Thyroid gland (tissue), 4 donors: Measurements from ENCODE around the gene ALAS2. TPM values are rescaled to one million over a fixed set of nuclear protein-coding genes. Genes with fewer than 3 reads are reported as not detected.

Source experiments
- DNase-seq, 2 donors: peaks; one replicate each; pipeline ENCODE4 v3.0.0-alpha.2; 2019
- H3K27ac ChIP-seq, 3 donors: fragments of 200-600 bp; sonication (generic); 1 replicate in 2 of 3; 2 replicates in 1 of 3; pipeline ENCODE4 v1.5.1; 2016 to 2019; ENCODE audit warnings: mild to moderate bottlenecking in 1 of 3, moderate library complexity in 1 of 3
- H3K27me3 ChIP-seq: fragments of 200-600 bp; sonication (generic); one replicate; pipeline ENCODE4 v1.5.1; 2019
- H3K36me3 ChIP-seq, 2 donors: fragments of 200-600 bp; sonication (generic); one replicate each; pipeline ENCODE4 v1.5.1; 2016 to 2019
- H3K4me1 ChIP-seq, 2 donors: fragments of 200-600 bp; sonication (generic); one replicate each; pipeline ENCODE4 v1.5.1; 2017 to 2019
- H3K4me3 ChIP-seq, 3 donors: fragments of 200-600 bp; sonication (generic); replicated peaks in 1 of 3; 1 replicate in 2 of 3; 2 replicates in 1 of 3; pipeline ENCODE4 v1.5.1; 2016; ENCODE audit warnings: mild to moderate bottlenecking in 1 of 3
- H3K9me3 ChIP-seq: fragments of 200-600 bp; sonication (generic); one replicate; pipeline ENCODE4 v1.5.1; 2017
- CTCF ChIP-seq, 6 experiments: fragments of 200-600 bp in 3 of 6; fragments of 450-650 bp in 3 of 6; sonication (generic) in 3 of 6; IDR thresholded peaks; one replicate each; pipeline ENCODE4 v1.5.1; 2016 to 2019; ENCODE audit warnings: antibody characterized with exemption in 6 of 6, mild to moderate bottlenecking in 2 of 6, inconsistent platforms in 1 of 6, moderate library complexity in 1 of 6
- POLR2A ChIP-seq, 2 donors: fragments of 450-650 bp; IDR thresholded peaks; one replicate each; pipeline ENCODE4 v1.6.1; 2017; ENCODE audit warnings: antibody characterized with exemption in 2 of 2, mild to moderate bottlenecking in 2 of 2, moderate library complexity in 1 of 2
- WGBS, 2 donors: methylation state at CpG; one replicate each; pipeline ENCODE4 v1.1.5; 2017; 5-methylcytosine and 5-hydroxymethylcytosine counted together
- intact Hi-C: fragments of 100-400 bp; cut with DNase I; formaldehyde crosslinking; loops from one replicate; pipeline ENCODE4 v1.15.1; 2023
- total RNA-seq, 4 donors: library from RNA; depleted of rRNA; stranded (reverse); fragments of >200 nt; gene quantifications; one replicate each; pipeline ENCODE4 v1.2.3, GENCODE V29; 2016

ALAS2 gene
- total RNA-seq, 4 donors from 2014 or later: not detected

- no peaks in the 10 kb centered on the region for H3K4me1 ChIP-seq
- no peaks in the 10 kb centered on the region for H3K36me3 ChIP-seq
- H3K27ac ChIP-seq: no peak overlapping the region
- 100% methylated on average over 4 of the region's 4 CpGs; no CpG with 5 or more reads in 1 of the 2 donors for WGBS, 2 donors
- intact Hi-C loops: no loop called here
- H3K4me3 ChIP-seq: no peak overlapping the region
- DNase-seq: no peak
- TF ChIP-seq POLR2A (IDR thresholded peaks at IDR 0.05) (no peak), CTCF (IDR thresholded peaks at IDR 0.05) (no peak)
- no peaks in the 10 kb centered on the region for H3K9me3 ChIP-seq
- no peaks in the 10 kb centered on the region for H3K27me3 ChIP-seq
These were observed 15.9 kb downstream of the ALAS2 start for GRCh38 chrX:55014897-55015299.

- Histone ChIP-seq H3K36me3 (no peaks in the 10 kb centered on the region), H3K9me3 (no peaks in the 10 kb centered on the region), H3K4me3 (no peak overlapping the region), H3K27me3 (no peaks in the 10 kb centered on the region), H3K4me1 (no peaks in the 10 kb centered on the region), H3K27ac (no peak overlapping the region)
- DNase-seq: no peak
- intact Hi-C loops: no loop called here
- TF ChIP-seq POLR2A (IDR thresholded peaks at IDR 0.05) (no peak), CTCF (IDR thresholded peaks at IDR 0.05) (peak in 1 of 6 experiments; percentile 14)
- WGBS, 2 donors: 30 to 45% methylated on average over 2 of the region's 2 CpGs
These were observed 19.5 kb downstream of the ALAS2 start for GRCh38 chrX:55011294-55011693.

- TF ChIP-seq POLR2A (IDR thresholded peaks at IDR 0.05) (no peak), CTCF (IDR thresholded peaks at IDR 0.05) (no peak)
- Histone ChIP-seq H3K36me3 (peaks cover 0 to 9% of the 10 kb centered on the region in 2 donors), H3K9me3 (no peaks in the 10 kb centered on the region), H3K4me3 (no peak overlapping the region), H3K4me1 (no peaks in the 10 kb centered on the region), H3K27me3 (no peaks in the 10 kb centered on the region), H3K27ac (no peak overlapping the region)
- DNase-seq: no peak
- 66 to 70% methylated on average over 6 to 8 of the region's 9 CpGs for WGBS, 2 donors
- intact Hi-C loops: loop anchor here (10.0 kb wide), 1 partner anchor 194 kb away; no protein-coding TSS in a partner anchor
These were observed 22.0 kb downstream of the ALAS2 start for GRCh38 chrX:55008571-55009358.

- H3K4me1 ChIP-seq: no peaks in the 10 kb centered on the region
- no peak overlapping the region for H3K27ac ChIP-seq
- H3K27me3 ChIP-seq: no peaks in the 10 kb centered on the region
- intact Hi-C loops: loop anchor here (10.0 kb wide), 1 partner anchor 193 kb away; no protein-coding TSS in a partner anchor
- no peak overlapping the region for H3K4me3 ChIP-seq
- peaks cover 0 to 9% of the 10 kb centered on the region in 2 donors for H3K36me3 ChIP-seq
- no peak for TF ChIP-seq CTCF (IDR thresholded peaks at IDR 0.05)
- no peak for TF ChIP-seq POLR2A (IDR thresholded peaks at IDR 0.05)
- no peaks in the 10 kb centered on the region for H3K9me3 ChIP-seq
- WGBS, 2 donors: 62 to 84% methylated on average over 5 to 6 of the region's 6 CpGs
- no peak for DNase-seq
These were observed 23.1 kb downstream of the ALAS2 start for GRCh38 chrX:55007656-55008055.
